ENCODE results near the gene RRBP1. TPM values are rescaled to one million over a fixed set of nuclear protein-coding genes. Genes with fewer than 3 reads are reported as not detected.

Gene RRBP1
- total RNA-seq, 1 experiment from 2014 or later: 75.9 TPM

GRCh38 chr20:17685168-17685567, 3.1 kb upstream of the RRBP1 start:
- Histone ChIP-seq H3K27me3 (replicated peaks; ENCODE audit: insufficient read depth, low read depth, low read length, poor library complexity) (peaks cover 19% of the 10 kb centered on the region), H3K4me3 (ENCODE audit: low read depth, low read length, poor library complexity, severe bottlenecking) (no peak overlapping the region), H3K27ac (ENCODE audit: low read depth, low read length, poor library complexity, severe bottlenecking) (no peak overlapping the region), H3K36me3 (ENCODE audit: insufficient read depth, low read length, poor library complexity, severe bottlenecking) (no peaks in the 10 kb centered on the region), H3K9me3 (ENCODE audit: low read depth, low read length, poor library complexity, severe bottlenecking) (peaks cover 2% of the 10 kb centered on the region), H3K4me1 (ENCODE audit: insufficient read depth, low read length, poor library complexity, severe bottlenecking) (peaks cover 6% of the 10 kb centered on the region)
- no peak for TF ChIP-seq EZH2 (IDR thresholded peaks at IDR 0.05; ENCODE audit: borderline replicate concordance, low read depth, low read length, poor library complexity, severe bottlenecking)
- TF ChIP-seq CTCF (conservative IDR thresholded peaks at IDR 0.05; ENCODE audit: low read depth, low read length): no peak
- ChIA-PET CTCF (no interaction called here), POLR2A (ENCODE audit: low non-redundant PET) (no interaction called here)
- no TSS peak for BruUV-seq (replicated peaks)
- intact Hi-C loops (cut with micrococcal nuclease; ENCODE audit: unreplicated experiment): loop anchor here (10.0 kb wide), 2 partner anchors 150 to 210 kb away; partner anchors contain the start of gene BFSP1
- no peak for DNase-seq (ENCODE audit: low spot score)

- no TSS peak for BruUV-seq (replicated peaks)
- Histone ChIP-seq H3K9me3 (ENCODE audit: low read depth, low read length, poor library complexity, severe bottlenecking) (no peaks in the 10 kb centered on the region), H3K4me3 (ENCODE audit: low read depth, low read length, poor library complexity, severe bottlenecking) (no peak overlapping the region), H3K27ac (ENCODE audit: low read depth, low read length, poor library complexity, severe bottlenecking) (no peak overlapping the region), H3K4me1 (ENCODE audit: insufficient read depth, low read length, poor library complexity, severe bottlenecking) (peaks cover 15% of the 10 kb centered on the region), H3K36me3 (ENCODE audit: insufficient read depth, low read length, poor library complexity, severe bottlenecking) (peaks cover 2% of the 10 kb centered on the region), H3K27me3 (replicated peaks; ENCODE audit: insufficient read depth, low read depth, low read length, poor library complexity) (peaks cover 19% of the 10 kb centered on the region)
- intact Hi-C loops (cut with micrococcal nuclease; ENCODE audit: unreplicated experiment): loop anchor here (10.0 kb wide), 2 partner anchors 149 to 211 kb away; partner anchors contain the start of gene BFSP1
- ChIA-PET CTCF (no interaction called here), POLR2A (ENCODE audit: low non-redundant PET) (no interaction called here)
- TF ChIP-seq CTCF (conservative IDR thresholded peaks at IDR 0.05; ENCODE audit: low read depth, low read length) (no peak), EZH2 (IDR thresholded peaks at IDR 0.05; ENCODE audit: borderline replicate concordance, low read depth, low read length, poor library complexity, severe bottlenecking) (no peak)
- DNase-seq (ENCODE audit: low spot score): no peak
Measured at GRCh38 chr20:17684077-17684888, 2.2 kb upstream of the RRBP1 start.

GRCh38 chr20:17683218-17684076, 1.4 kb upstream of the RRBP1 start:
- H3K4me3 ChIP-seq (ENCODE audit: low read depth, low read length, poor library complexity, severe bottlenecking): no peak overlapping the region
- intact Hi-C loops (cut with micrococcal nuclease; ENCODE audit: unreplicated experiment): loop anchor here (10.0 kb wide), 2 partner anchors 149 to 211 kb away; partner anchors contain the start of gene BFSP1
- peaks cover 19% of the 10 kb centered on the region for H3K27me3 ChIP-seq (replicated peaks; ENCODE audit: insufficient read depth, low read depth, low read length, poor library complexity)
- H3K4me1 ChIP-seq (ENCODE audit: insufficient read depth, low read length, poor library complexity, severe bottlenecking): peaks cover 16% of the 10 kb centered on the region
- ChIA-PET CTCF (interaction anchor here (1.1 to 1.2 kb wide), 3 partner anchors 8 to 18 kb away, joined by 3 to 9 read pairs (median 3); no protein-coding TSS in a partner anchor), POLR2A (ENCODE audit: low non-redundant PET) (no interaction called here)
- BruUV-seq (replicated peaks): no TSS peak
- H3K9me3 ChIP-seq (ENCODE audit: low read depth, low read length, poor library complexity, severe bottlenecking): no peaks in the 10 kb centered on the region
- DNase-seq (ENCODE audit: low spot score): no peak
- no peak for TF ChIP-seq CTCF (conservative IDR thresholded peaks at IDR 0.05; ENCODE audit: low read depth, low read length)
- no peak for TF ChIP-seq EZH2 (IDR thresholded peaks at IDR 0.05; ENCODE audit: borderline replicate concordance, low read depth, low read length, poor library complexity, severe bottlenecking)
- H3K27ac ChIP-seq (ENCODE audit: low read depth, low read length, poor library complexity, severe bottlenecking): no peak overlapping the region
- peaks cover 8% of the 10 kb centered on the region for H3K36me3 ChIP-seq (ENCODE audit: insufficient read depth, low read length, poor library complexity, severe bottlenecking)
